ENCODE results near the gene SNED1. TPM values are rescaled to one million over a fixed set of nuclear protein-coding genes. Genes with fewer than 3 reads are reported as not detected.
"Not testable (repeated sequence)": the region's sequence is repeated elsewhere in the genome, so short reads cannot be mapped to it uniquely, and the experiment has no call there.

SNED1 gene
- total RNA-seq, 2 experiments from 2014 or later: 0.69 to 0.78 TPM

DNA sequence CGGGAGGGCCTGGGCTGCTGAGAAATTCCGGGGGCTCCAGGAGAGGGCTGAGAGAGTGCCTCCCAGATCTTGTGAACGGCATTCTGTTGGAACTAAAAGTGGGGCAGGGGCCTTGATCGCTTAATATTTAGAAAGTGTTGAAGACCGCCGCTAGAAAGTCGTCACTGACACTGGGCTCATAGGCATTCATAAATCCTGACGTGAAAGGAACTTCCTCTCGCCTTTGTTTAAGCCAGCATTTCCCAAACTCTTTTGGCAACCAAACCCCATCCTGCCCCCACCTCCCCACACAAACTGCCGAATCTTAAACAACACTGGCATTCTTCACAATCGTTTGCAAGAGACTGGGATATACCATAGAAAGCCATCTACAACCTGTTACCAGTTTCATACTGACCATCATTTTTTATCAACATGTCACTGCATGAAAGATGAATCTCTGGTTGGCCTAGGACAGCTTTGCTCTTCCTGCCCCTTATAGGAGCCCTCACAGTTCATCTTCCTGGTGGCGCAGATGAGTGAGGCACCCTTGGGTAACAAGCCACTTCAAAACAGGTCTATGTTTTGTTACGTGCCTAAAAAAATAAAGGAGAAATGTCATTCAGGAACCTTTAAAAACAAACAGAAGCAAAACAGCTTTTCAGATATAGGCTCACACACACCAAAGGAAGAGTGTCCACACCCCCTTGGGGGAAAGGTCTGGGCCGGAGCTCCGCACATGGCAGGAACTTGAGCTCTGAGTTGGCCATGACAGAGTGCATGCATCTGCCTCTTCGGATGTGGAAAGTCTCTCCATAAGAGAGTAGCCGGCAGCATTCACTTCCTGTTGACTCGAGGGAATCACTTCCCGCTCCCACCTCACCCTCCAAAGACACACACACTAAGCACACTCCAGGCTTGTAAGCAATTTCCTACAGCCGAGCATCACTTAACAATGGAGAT lies 90.6 kb downstream of the SNED1 start:
- ChIA-PET CTCF (interaction anchor here (0.6 kb wide), 1 partner anchor 11 kb away, joined by 5 read pairs; no protein-coding TSS in a partner anchor), POLR2A (no interaction called here)
- Mint-ChIP-seq H3K27me3 (no peaks in the 10 kb centered on the region), H3K4me3 (no peak overlapping the region), H3K4me1 (peaks cover 10% of the 10 kb centered on the region), H3K36me3 (ENCODE audit: low read depth) (peaks cover 58% of the 10 kb centered on the region), H3K27ac (peak overlapping the region; percentile 7), H3K9me3 (ENCODE audit: low read depth) (no peaks in the 10 kb centered on the region)
- DNase-seq (no peak), ATAC-seq (no peak)
- intact Hi-C loops (cut with DNase I, micrococcal nuclease): no loop called here

DNA sequence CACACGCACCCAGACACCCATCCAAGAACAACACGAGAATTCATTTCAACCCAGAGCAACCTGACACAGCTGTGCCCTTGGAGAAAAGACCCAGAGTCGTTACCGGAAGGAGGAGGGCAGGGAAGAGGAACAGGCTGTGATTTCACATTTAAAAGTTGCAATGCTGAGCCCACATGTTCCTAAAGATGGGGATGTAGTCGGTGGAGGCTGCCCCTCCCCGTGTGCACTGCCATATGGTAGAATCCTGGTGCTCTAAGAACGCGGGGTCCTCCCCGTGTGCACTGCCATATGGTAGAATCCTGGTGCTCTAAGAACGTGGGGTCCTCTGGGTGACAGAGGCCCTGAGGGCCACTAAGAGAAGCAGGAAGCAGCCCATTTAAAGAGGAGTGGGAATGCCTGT lies 92.8 kb downstream of the SNED1 start:
- Mint-ChIP-seq H3K27ac (peak overlapping the region; percentile 60), H3K4me3 (no peak overlapping the region), H3K36me3 (ENCODE audit: low read depth) (peaks cover 59% of the 10 kb centered on the region), H3K27me3 (no peaks in the 10 kb centered on the region), H3K9me3 (ENCODE audit: low read depth) (no peaks in the 10 kb centered on the region), H3K4me1 (peaks cover 27% of the 10 kb centered on the region)
- ChIA-PET CTCF (interaction anchor here (1.2 kb wide), 1 partner anchor 11 kb away, joined by 4 read pairs; no protein-coding TSS in a partner anchor), POLR2A (no interaction called here)
- DNase-seq (no peak), ATAC-seq (no peak)
- intact Hi-C loops (cut with DNase I, micrococcal nuclease): no loop called here

DNA sequence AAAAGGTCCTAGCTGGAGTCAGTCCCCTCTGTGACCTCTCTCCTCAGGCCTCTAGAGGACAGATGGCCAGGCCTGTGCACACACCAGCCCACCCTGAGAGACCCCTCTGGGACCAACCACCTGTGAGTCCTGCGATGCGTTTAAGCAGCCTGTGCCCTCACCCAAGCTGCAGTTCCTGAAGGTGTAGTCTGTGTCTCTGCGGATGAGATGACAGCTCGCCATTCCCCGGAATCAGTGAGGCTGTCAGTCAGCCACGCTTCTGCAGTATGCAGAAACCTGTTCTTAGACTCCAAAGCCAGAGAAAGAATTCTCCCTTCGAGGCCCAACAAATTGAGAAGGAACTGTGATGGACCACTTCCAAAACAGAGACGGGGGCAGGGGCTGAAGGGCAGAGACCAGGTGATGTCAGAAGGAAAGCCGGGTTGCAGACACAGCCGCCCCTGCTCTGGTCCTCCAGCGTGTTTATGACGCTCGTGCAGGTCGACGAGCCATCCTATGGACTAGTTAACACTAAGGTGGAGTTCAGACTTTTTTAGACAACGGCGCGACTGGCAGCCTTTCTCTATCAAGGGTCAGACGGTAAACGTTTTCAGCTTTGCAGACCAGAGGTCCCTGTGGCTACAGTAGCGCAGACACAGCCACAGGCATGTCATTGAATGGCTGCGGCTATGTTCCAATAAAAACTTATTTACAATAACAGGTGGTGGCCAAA lies 93.5 kb downstream of the SNED1 start:
- peaks cover 34% of the 10 kb centered on the region for H3K4me1 Mint-ChIP-seq
- POLR2A ChIA-PET: interaction anchor here (0.5 kb wide), 1 partner anchor 307 kb away, joined by 3 read pairs; no protein-coding TSS in a partner anchor
- H3K4me3 Mint-ChIP-seq: no peak overlapping the region
- DNase-seq (no peak), ATAC-seq (no peak)
- no peak overlapping the region for H3K27ac Mint-ChIP-seq
- no peaks in the 10 kb centered on the region for H3K27me3 Mint-ChIP-seq
- H3K36me3 Mint-ChIP-seq (ENCODE audit: low read depth): peaks cover 59% of the 10 kb centered on the region
- intact Hi-C loops (cut with DNase I, micrococcal nuclease): no loop called here
- no peaks in the 10 kb centered on the region for H3K9me3 Mint-ChIP-seq (ENCODE audit: low read depth)
- CTCF ChIA-PET: no interaction called here

DNA sequence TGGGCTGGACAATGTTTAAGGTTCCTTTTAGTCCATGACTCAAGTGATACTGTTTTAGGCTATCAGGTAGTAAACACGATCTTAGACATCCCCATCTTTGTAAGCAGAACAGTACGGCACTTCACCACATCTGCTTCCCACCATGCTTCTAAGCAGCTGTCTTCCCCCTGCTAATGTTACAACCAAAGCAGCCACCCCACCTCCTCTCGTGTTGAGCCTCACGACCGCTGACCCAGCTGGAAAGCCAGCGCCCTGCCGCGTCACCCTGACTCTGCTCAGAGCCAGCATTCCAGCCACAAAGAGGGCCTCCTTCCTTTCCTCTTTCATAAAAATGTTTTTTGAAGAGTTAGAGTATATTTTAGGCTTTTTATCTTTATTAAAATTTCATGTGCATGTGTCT lies 94.3 kb downstream of the SNED1 start:
- Mint-ChIP-seq H3K4me3 (no peak overlapping the region), H3K36me3 (ENCODE audit: low read depth) (peaks cover 64% of the 10 kb centered on the region), H3K27ac (peak overlapping the region; percentile 41), H3K9me3 (ENCODE audit: low read depth) (no peaks in the 10 kb centered on the region), H3K27me3 (no peaks in the 10 kb centered on the region), H3K4me1 (peaks cover 42% of the 10 kb centered on the region)
- ChIA-PET POLR2A (no interaction called here), CTCF (interaction anchor here (0.9 kb wide), 1 partner anchor 11 kb away, joined by 3 read pairs; no protein-coding TSS in a partner anchor)
- ATAC-seq: no peak
- no peak for DNase-seq
- intact Hi-C loops (cut with DNase I, micrococcal nuclease): no loop called here

DNA sequence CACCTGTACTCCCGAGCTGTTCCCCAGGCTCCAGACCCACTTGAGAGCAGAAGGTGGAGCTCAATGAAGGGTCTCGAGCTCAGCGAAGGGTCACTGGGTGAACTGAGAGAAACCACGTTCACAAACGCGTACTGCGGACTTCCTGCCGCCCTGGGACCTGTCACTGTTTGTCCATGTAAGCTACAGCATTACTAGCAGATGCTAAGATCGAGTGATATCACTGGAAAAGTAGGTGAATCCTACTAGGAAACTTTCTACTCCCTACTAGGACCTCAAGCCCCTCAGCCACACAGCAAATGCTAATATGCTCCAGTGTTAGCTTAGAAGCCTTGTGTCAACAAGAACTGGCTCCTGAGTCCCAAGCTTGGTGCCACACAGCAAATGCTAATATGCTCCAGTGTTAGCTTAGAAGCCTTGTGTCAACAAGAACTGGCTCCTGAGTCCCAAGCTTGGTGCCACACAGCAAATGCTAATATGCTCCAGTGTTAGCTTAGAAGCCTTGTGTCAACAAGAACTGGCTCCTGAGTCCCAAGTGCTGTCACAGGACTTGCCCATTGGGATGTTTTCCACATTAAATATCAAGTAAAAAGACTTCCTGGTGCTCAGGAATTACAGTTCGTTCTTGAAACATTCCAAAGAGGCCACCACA lies 94.8 kb downstream of the SNED1 start:
- H3K4me3 Mint-ChIP-seq; DNase-seq; ATAC-seq; H3K27me3 Mint-ChIP-seq; H3K9me3 Mint-ChIP-seq (ENCODE audit: low read depth); POLR2A ChIA-PET; H3K27ac Mint-ChIP-seq; intact Hi-C loops (cut with DNase I, micrococcal nuclease): not testable (repeated sequence)
- CTCF ChIA-PET: interaction anchor here (0.9 to 4.7 kb wide), 3 partner anchors 12 to 126 kb away, joined by 3 to 18 read pairs (median 3); no protein-coding TSS in a partner anchor
- peaks cover 60% of the 10 kb centered on the region for H3K36me3 Mint-ChIP-seq (ENCODE audit: low read depth)
- peaks cover 42% of the 10 kb centered on the region for H3K4me1 Mint-ChIP-seq

DNA sequence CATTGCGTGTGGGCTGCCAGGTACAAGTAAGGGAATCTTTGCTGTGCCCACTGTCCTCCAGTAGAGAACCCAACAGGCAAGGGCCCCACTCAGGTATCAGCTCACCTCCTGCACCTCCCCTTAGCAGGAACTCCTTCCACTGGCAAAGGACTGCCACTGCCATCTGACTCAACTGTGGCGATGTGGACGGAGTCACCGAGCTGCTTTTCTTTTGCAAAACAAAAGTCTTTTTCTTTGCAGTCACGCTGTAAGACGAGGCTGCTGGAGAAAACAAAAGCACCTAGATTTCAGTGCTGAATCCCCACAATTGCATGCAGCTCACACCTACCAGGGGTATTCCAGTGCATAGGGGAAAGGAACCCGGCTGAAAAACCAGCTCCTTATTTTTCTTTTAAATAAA lies 95.8 kb downstream of the SNED1 start:
- intact Hi-C loops (cut with DNase I, micrococcal nuclease): no loop called here
- no peak overlapping the region for H3K27ac Mint-ChIP-seq
- POLR2A ChIA-PET: no interaction called here

DNA sequence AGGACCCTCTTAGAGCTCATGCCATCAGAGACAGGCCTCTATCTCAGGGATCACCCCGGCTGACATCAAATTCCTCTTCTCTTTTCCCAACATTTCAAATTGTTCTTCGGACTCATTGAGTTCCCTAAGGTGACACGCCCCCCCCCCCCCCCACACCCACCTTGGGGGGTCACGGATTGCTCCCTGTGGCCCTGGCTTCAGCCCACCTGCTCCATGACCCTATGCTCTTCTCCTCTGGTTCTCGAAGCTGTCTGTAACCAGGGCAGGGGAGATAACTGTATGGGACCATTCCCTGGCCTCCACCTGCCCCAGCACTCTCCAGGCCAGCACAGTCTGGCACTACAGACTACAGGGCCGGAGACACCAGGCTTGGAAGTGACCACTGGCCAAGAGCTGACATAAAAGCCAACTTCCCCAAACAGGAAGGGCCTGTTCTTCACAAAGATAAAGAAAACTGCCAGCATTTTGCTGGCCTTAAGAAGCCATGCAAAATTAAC lies 96.6 kb downstream of the SNED1 start:
- no peaks in the 10 kb centered on the region for H3K9me3 Mint-ChIP-seq (ENCODE audit: low read depth)
- no peak overlapping the region for H3K4me3 Mint-ChIP-seq
- no peaks in the 10 kb centered on the region for H3K27me3 Mint-ChIP-seq
- H3K27ac Mint-ChIP-seq: no peak overlapping the region
- CTCF ChIA-PET: interaction anchor here (1.0 to 4.7 kb wide), 2 partner anchors 17 to 18 kb away, joined by 6 to 18 read pairs; no protein-coding TSS in a partner anchor
- no peak for DNase-seq
- POLR2A ChIA-PET: no interaction called here
- intact Hi-C loops (cut with DNase I, micrococcal nuclease): no loop called here
- no peak for ATAC-seq
- peaks cover 53% of the 10 kb centered on the region for H3K4me1 Mint-ChIP-seq
- peaks cover 64% of the 10 kb centered on the region for H3K36me3 Mint-ChIP-seq (ENCODE audit: low read depth)

More for the DNA sequence above, 95.8 kb downstream of the SNED1 start:
- Mint-ChIP-seq H3K4me3 (no peak overlapping the region), H3K9me3 (ENCODE audit: low read depth) (no peaks in the 10 kb centered on the region), H3K4me1 (peaks cover 45% of the 10 kb centered on the region), H3K27me3 (no peaks in the 10 kb centered on the region), H3K36me3 (ENCODE audit: low read depth) (peaks cover 61% of the 10 kb centered on the region)
- DNase-seq: no peak
- no peak for ATAC-seq
- CTCF ChIA-PET: interaction anchor here (1.0 to 4.7 kb wide), 2 partner anchors 16 to 125 kb away, joined by 3 to 18 read pairs; no protein-coding TSS in a partner anchor

DNA sequence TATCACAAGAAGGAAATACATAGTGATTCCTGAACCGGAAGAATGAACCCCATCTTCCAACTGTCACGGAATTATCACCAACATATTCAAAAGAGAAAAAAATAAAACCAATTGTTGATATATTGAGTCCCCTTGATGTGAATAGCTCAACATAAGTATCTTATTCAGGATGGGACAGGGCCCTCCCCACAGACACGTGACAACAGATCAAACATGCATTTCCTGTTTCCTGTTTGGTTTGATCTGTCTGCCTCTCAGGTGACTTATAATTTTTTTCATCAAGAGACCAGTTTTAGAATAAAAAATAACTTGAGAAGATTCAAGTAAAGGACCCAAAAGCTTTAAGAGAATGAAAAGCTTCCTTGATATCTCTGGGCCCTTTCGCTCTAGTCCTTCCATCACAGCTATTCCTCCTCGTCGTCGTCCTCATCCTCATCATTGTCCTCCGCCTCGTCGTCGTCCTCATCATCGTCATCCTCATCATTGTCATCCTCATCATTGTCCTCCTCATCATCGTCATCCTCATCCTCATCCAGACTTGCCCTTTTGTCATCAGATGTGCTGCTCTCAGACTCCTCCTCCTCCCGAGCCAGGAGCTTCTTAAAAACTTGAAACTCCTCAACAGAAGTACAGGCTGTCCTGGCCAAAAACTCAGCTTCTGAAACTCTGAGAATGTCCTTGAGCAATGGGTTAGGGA lies 97.3 kb downstream of the SNED1 start:
- POLR2A ChIA-PET: interaction anchor here (0.7 kb wide), 1 partner anchor 296 kb away, joined by 3 read pairs; no protein-coding TSS in a partner anchor
- peaks cover 62% of the 10 kb centered on the region for H3K36me3 Mint-ChIP-seq (ENCODE audit: low read depth)
- intact Hi-C loops (cut with DNase I, micrococcal nuclease): no loop called here

DNA sequence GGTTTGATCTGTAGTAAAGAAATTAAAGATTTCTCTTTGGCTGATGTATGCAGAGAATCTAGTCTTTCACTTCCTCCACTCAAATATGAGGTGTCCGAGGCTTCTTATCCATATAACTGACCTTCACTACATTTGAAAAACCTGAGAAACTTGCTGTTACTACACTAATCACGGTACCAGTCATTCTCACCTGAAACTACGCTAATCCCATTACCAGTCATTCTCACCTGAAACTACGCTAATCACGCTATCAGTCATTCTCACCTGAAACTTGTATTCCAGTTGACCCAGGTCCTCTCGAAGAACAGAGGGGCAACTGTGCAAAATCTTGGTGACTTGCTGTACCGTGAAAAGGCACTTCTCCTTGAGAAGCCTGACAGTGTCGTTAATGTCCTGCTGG lies 98.6 kb downstream of the SNED1 start:
- ATAC-seq (peak; percentile 66), DNase-seq (no peak)
- H3K27ac Mint-ChIP-seq: peak overlapping the region; percentile 75
- peaks cover 54% of the 10 kb centered on the region for H3K36me3 Mint-ChIP-seq (ENCODE audit: low read depth)
- CTCF ChIA-PET: interaction anchor here (0.6 to 4.7 kb wide), 2 partner anchors 19 to 113 kb away, joined by 4 to 18 read pairs; no protein-coding TSS in a partner anchor
- H3K9me3 Mint-ChIP-seq (ENCODE audit: low read depth): no peaks in the 10 kb centered on the region
- intact Hi-C loops (cut with DNase I, micrococcal nuclease): no loop called here
- POLR2A ChIA-PET: no interaction called here
- no peaks in the 10 kb centered on the region for H3K27me3 Mint-ChIP-seq
- H3K4me3 Mint-ChIP-seq: no peak overlapping the region
- peaks cover 65% of the 10 kb centered on the region for H3K4me1 Mint-ChIP-seq

More for the DNA sequence above, 97.3 kb downstream of the SNED1 start:
- H3K9me3 Mint-ChIP-seq (ENCODE audit: low read depth): no peaks in the 10 kb centered on the region
- DNase-seq (peak; percentile 42), ATAC-seq (peak; percentile 61)
- peaks cover 61% of the 10 kb centered on the region for H3K4me1 Mint-ChIP-seq
- CTCF ChIA-PET: interaction anchor here (0.7 to 4.7 kb wide), 3 partner anchors 17 to 718 kb away, joined by 3 to 18 read pairs (median 6); no protein-coding TSS in a partner anchor
- no peak overlapping the region for H3K4me3 Mint-ChIP-seq
- H3K27me3 Mint-ChIP-seq: no peaks in the 10 kb centered on the region
- H3K27ac Mint-ChIP-seq: peak overlapping the region; percentile 85

DNA sequence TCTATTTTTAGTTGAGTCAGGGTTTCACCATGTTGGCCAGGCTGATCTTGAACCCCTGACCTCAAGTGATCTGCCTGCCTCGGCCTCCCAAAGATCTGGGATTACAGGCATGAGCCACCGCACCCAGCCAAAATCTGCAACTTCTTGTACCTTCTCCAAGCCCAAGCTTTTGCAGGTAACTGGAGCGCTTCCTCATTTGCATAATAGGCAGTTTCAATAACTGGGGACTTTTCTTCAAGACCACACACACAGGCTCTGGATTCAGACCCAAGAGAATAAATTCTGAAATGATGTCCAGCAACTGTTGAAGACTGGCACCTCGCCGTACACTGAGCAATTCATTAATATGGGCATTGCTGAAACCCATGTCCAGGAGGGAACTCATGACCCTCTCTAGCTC lies 100.8 kb downstream of the SNED1 start:
- Mint-ChIP-seq H3K36me3 (ENCODE audit: low read depth) (peaks cover 48% of the 10 kb centered on the region), H3K4me3 (no peak overlapping the region), H3K27ac (peak overlapping the region; percentile 64), H3K9me3 (ENCODE audit: low read depth) (no peaks in the 10 kb centered on the region), H3K4me1 (peaks cover 76% of the 10 kb centered on the region), H3K27me3 (no peaks in the 10 kb centered on the region)
- ChIA-PET CTCF (interaction anchor here (0.6 kb wide), 1 partner anchor 245 kb away, joined by 3 read pairs; no protein-coding TSS in a partner anchor), POLR2A (no interaction called here)
- intact Hi-C loops (cut with DNase I, micrococcal nuclease): no loop called here
- DNase-seq (no peak), ATAC-seq (no peak)
